Measurements from ENCODE around the gene CDK17.
A peak's percentile ranks its signal among the peaks of the same experiment; 100 is the strongest.
"Not testable (repeated sequence)": the region's sequence is repeated elsewhere in the genome, so short reads cannot be mapped to it uniquely, and the experiment has no call there.

CDK17 gene

DNA sequence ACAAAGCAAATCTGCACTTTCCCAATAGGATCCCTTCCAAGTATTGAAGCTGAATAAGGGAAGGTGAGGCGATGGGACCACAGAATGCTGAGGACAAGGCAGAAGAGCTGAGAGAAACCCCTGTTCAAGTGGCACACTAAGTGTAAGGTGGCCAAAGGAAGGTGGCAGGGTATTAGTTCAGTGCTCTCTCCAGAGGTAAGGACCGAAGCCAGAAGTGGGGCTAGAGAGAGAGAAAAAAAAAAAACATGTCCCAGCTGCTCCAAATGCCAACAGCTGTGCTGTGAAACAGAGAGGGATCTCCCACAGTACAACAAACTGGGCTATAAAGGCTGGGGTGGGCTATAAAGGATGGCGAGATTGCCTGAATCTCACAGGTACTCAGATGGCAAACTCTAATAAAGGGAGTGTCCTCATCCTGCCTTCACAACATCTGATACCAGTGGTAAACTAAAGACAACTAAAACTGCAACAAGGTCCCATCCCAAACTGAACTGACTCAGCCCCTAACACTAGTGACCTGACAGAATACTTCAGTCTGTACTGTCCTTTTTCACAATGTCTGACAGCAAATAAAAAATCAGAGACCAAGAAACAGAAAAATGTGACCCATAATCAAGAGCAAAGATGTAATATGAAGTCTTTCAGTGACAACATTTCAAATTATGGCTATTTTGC, 47.9 kb downstream of the CDK17 start:
- TF ChIP-seq, protein P1, sequence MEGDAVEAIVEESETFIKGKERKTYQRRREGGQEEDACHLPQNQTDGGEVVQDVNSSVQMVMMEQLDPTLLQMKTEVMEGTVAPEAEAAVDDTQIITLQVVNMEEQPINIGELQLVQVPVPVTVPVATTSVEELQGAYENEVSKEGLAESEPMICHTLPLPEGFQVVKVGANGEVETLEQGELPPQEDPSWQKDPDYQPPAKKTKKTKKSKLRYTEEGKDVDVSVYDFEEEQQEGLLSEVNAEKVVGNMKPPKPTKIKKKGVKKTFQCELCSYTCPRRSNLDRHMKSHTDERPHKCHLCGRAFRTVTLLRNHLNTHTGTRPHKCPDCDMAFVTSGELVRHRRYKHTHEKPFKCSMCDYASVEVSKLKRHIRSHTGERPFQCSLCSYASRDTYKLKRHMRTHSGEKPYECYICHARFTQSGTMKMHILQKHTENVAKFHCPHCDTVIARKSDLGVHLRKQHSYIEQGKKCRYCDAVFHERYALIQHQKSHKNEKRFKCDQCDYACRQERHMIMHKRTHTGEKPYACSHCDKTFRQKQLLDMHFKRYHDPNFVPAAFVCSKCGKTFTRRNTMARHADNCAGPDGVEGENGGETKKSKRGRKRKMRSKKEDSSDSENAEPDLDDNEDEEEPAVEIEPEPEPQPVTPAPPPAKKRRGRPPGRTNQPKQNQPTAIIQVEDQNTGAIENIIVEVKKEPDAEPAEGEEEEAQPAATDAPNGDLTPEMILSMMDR (IDR thresholded peaks at IDR 0.05), result no peak
- TF ChIP-seq ZFX (IDR thresholded peaks at IDR 0.05; ENCODE audit: borderline replicate concordance), result no peak
- H3K27ac ChIP-seq, result no peak overlapping the region

DNA sequence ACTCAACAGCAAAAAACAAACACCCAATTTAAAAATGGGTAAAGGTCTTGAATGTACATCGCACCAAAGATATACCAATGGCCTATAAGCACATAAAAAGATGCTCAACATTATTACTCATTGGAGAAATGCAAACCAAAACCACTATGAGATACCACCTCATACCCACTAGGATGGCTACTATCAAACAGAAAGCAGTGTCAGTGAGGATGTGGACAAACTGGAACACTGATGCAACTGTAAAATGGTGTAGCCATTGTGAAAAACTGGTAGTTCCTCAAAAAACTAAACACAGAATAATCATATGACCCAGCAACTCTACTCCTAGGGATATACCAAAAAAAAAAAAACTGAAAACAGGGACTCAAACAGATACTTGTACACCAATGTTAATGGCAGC, 49.3 kb downstream of the CDK17 start:
- no peak overlapping the region for H3K27ac ChIP-seq
- TF ChIP-seq, protein P1 (IDR thresholded peaks at IDR 0.05), result no peak
- TF ChIP-seq ZFX (IDR thresholded peaks at IDR 0.05; ENCODE audit: borderline replicate concordance), result no peak

DNA sequence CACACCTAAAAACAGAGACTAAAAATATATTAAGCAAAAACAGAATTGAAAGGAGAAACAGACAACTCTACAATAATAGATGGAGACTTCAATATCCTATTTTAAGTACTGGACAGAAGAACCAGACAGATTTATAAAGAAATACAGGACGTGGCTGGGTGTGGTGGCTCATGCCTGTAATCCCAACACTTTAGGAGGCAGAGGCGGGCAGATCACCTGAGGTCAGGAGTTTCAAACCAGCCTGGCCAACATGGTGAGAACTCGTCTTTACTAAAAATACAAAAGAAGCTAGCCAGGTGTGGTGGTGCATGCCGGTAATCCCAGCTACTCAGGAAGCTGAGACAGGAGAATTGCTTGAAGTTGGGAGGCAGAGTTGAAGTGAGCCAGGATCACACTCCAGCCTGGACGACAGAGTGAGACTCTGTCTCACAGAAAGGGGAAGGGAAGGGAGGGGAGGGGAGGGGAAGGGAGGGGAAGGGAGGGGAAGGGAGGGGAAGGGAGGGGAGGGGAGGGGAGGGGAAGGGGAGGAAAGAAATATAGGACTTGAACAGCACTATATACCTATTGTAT, 53.0 kb downstream of the CDK17 start:
- H3K27ac ChIP-seq, result no peak overlapping the region
- no peak for TF ChIP-seq ZFX (IDR thresholded peaks at IDR 0.05; ENCODE audit: borderline replicate concordance)
- TF ChIP-seq, protein P1 (IDR thresholded peaks at IDR 0.05), result no peak

DNA sequence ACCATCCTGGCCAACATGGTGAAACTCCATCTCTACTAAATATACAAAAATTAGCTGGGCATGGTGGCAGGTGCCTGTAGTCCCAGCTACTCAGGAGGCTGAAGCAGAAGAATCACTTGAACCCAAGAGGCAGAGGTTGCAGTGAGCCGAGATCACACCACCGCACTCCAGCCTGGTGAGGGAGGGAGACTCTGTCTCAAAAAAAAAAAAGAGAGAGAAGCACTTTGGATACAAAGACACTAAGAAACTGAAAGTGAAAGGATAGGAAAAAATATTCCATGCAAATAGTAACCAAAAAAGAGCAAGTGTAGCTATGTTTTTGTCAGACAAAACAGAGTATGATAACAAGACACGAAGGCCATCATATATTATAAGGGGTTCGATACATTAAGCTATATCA, 53.5 kb downstream of the CDK17 start:
- not testable (repeated sequence) for H3K27ac ChIP-seq

DNA sequence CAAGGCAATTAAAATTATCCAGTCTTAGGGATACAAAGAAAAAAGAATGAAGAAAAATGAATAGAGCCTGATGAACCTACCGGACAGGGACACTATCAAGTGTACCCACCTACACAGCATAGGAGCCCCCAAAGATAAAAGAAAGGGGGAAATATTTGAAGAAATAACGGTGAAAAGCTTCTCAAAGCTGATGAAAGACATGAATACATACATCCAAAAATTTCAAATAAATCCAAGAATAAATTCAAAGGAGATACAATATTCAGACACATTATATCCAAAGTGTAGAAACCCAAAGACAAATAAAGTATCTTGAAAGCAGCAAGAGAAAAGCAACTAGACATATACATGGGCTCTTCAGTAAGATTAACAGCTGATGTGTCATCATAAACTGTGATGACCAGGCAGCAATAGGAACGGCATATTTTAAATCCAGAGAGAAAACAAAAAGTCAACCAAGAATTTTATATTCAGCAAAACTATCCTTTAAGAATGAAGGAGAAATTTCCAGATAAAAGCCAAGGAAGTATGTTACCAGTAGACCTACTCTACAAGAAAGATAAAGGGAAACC, 56.0 kb downstream of the CDK17 start:
- TF ChIP-seq, protein P1 (IDR thresholded peaks at IDR 0.05), result no peak
- no peak for TF ChIP-seq ZFX (IDR thresholded peaks at IDR 0.05; ENCODE audit: borderline replicate concordance)
- no peak overlapping the region for H3K27ac ChIP-seq

DNA sequence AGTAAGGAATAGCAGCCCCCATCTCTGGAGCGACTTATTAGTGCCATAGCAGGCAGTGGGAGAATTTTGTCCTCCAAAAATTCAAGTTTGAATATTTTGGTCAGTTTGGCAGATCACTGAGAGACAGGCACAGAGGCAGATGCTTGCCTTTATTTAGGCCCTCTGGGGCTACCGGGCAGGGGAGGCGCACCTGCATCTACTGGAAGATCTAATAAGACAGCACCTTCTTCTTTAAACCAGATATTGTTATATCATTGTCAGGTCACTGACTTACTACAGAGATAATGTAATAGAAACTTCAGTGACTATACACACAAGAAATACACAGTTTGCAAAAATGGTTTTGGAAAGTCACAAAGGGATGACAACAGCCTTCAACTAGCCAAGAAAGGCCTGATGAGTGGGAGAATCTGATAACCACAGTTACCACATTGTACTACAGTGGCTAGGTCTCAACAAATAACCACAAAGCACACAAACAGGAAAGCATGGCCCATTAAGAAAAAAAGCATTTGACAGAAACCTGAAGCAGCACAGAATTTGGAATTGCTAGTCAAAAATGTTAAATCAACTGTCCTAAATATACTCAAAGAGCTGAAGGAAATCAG, 56.8 kb downstream of the CDK17 start:
- H3K27ac ChIP-seq, result peak overlapping the region; percentile 65; the same call in 1 of the 2 replicates
- TF ChIP-seq, protein P1 (IDR thresholded peaks at IDR 0.05), result no peak
- no peak for TF ChIP-seq ZFX (IDR thresholded peaks at IDR 0.05; ENCODE audit: borderline replicate concordance)

DNA sequence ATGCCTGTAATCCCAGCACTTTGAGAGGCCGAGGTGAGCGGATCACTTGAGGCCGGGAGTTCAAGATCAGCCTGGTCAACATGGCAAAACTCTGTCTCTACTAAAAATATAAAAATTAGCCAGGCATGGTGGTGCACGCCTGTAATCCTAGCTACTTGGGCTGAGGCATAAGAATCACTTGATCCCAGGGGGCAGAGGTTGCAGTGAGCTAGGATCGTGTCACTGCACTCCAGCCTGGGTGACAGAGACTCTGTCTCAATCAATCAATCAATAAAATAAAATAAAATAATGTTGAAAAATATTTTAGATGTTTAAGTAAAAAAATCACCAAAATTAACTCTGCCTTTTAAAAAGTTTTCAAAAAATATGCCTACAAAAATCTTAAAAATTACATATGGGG, 60.6 kb downstream of the CDK17 start:
- H3K27ac ChIP-seq, result not testable (repeated sequence)

DNA sequence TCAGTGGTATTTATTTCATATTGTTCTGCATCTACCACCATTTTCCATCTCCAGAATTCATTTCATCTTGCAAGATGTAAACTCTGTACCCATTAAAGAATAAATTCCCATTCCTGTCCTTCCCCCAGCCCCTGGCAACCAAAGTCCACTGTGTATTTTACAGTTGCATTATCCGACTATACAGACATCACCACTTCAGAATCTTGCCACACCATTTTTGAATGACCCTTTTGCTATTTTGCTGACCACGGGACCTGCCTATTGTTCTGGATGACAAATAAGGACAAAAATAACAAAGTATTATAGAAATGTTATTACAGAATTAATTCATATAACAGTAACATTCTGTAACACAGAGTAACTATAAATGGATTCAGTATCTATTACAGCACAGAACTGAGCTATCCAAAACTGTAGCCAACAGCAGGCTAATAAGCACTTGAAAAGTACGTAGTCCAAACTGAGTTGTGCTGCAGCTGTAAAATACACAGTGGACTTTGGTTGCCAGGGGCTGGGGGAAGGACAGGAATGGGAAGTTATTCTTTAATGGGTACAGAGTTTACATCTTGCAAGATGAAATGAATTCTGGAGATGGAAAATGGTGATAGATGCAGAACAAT, 61.3 kb downstream of the CDK17 start:
- H3K27ac ChIP-seq, result no peak overlapping the region
- TF ChIP-seq, protein P1 (IDR thresholded peaks at IDR 0.05), result no peak
- TF ChIP-seq ZFX (IDR thresholded peaks at IDR 0.05; ENCODE audit: borderline replicate concordance), result no peak
